ENCODE measurements around the gene EAF1. TPM values are rescaled to one million over a fixed set of nuclear protein-coding genes. Genes with fewer than 3 reads are reported as not detected.
"Not testable (repeated sequence)": the region's sequence is repeated elsewhere in the genome, so short reads cannot be mapped to it uniquely, and the experiment has no call there.

Gene EAF1
- total RNA-seq, 1 donor from 2014 or later, result 43.9 TPM

DNA sequence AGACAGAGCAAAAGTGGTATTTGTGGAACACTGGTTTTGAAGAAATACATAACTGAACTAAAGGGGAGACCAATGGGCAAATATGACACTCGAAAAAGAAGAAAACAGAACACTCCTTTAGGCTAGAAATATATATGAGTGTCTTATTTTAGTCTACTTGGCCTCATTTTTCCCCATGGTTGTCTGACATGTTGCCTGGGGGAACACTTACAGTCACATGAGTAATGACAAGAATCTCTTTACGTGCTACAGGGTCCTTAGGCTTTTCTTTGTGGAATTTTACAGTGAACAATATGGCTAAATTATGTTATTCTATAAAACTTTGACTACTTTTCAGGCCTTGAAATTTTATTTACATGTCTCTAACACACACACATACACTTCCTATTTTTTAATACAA, 17.6 kb upstream of the EAF1 start:
- Mint-ChIP-seq H3K27me3 (ENCODE audit: unreplicated experiment) (no peaks in the 10 kb centered on the region), H3K36me3 (ENCODE audit: unreplicated experiment) (no peaks in the 10 kb centered on the region), H3K4me3 (ENCODE audit: unreplicated experiment) (no peak overlapping the region), H3K4me1 (ENCODE audit: low read depth, unreplicated experiment) (no peaks in the 10 kb centered on the region), H3K27ac (ENCODE audit: unreplicated experiment) (no peak overlapping the region), H3K9me3 (ENCODE audit: unreplicated experiment) (no peaks in the 10 kb centered on the region)
- TF ChIP-seq, protein P1, sequence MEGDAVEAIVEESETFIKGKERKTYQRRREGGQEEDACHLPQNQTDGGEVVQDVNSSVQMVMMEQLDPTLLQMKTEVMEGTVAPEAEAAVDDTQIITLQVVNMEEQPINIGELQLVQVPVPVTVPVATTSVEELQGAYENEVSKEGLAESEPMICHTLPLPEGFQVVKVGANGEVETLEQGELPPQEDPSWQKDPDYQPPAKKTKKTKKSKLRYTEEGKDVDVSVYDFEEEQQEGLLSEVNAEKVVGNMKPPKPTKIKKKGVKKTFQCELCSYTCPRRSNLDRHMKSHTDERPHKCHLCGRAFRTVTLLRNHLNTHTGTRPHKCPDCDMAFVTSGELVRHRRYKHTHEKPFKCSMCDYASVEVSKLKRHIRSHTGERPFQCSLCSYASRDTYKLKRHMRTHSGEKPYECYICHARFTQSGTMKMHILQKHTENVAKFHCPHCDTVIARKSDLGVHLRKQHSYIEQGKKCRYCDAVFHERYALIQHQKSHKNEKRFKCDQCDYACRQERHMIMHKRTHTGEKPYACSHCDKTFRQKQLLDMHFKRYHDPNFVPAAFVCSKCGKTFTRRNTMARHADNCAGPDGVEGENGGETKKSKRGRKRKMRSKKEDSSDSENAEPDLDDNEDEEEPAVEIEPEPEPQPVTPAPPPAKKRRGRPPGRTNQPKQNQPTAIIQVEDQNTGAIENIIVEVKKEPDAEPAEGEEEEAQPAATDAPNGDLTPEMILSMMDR (IDR thresholded peaks at IDR 0.05; ENCODE audit: partially characterized antibody, unreplicated experiment), result no peak
- no peak for DNase-seq

DNA sequence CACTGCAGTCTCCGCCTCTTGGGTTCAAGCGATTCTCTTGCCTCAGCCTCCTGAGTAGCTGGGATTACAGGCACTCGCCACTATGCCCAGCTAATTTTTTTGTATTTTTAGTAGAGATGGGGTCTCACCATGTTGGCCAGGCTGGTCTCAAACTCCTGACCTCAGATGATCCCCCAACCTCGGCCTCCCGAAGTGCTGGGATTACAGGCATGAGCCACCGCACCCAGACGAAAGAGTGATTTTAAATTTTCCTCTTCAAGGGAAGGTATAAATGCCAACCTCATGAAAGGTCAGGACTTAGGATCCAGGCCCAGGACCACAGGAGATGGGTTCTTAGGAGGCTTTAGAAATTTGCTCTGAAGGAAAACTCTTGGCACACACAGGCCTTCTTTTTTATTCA, 16.4 kb upstream of the EAF1 start:
- H3K27me3 Mint-ChIP-seq (ENCODE audit: unreplicated experiment); H3K9me3 Mint-ChIP-seq (ENCODE audit: unreplicated experiment); H3K36me3 Mint-ChIP-seq (ENCODE audit: unreplicated experiment); H3K4me1 Mint-ChIP-seq (ENCODE audit: low read depth, unreplicated experiment); DNase-seq; H3K27ac Mint-ChIP-seq (ENCODE audit: unreplicated experiment); H3K4me3 Mint-ChIP-seq (ENCODE audit: unreplicated experiment): not testable (repeated sequence)

DNA sequence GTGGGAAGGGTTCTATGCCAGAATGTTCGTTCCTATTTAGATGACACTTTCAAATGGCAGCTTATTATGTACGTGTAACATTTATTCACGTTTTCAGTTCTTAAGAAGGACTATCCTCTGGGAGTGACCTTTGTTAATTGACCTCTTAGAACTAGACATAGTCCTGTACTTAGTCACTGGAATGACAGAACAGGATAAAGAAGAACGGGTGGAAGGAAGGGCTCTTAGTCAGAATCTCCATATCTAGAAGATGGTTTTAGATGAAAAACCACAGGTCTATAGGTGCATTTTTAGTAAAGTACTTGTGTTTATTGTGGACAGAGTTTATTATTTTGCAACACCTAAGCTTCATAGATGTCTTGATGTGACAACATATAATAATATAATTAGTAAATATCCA, 6.5 kb upstream of the EAF1 start:
- H3K27ac Mint-ChIP-seq (ENCODE audit: unreplicated experiment), result no peak overlapping the region

GRCh38 chr3:15426579-15427118, 749 bp upstream of the EAF1 start:
- H3K9me3 Mint-ChIP-seq (ENCODE audit: unreplicated experiment), result peaks cover 2% of the 10 kb centered on the region
- no peaks in the 10 kb centered on the region for H3K36me3 Mint-ChIP-seq (ENCODE audit: unreplicated experiment)
- DNase-seq, result no peak
- peak overlapping the region; percentile 79 for H3K27ac Mint-ChIP-seq (ENCODE audit: unreplicated experiment)
- TF ChIP-seq, protein P1 (IDR thresholded peaks at IDR 0.05; ENCODE audit: partially characterized antibody, unreplicated experiment), result no peak
- H3K4me1 Mint-ChIP-seq (ENCODE audit: low read depth, unreplicated experiment), result peaks cover 11% of the 10 kb centered on the region
- no peaks in the 10 kb centered on the region for H3K27me3 Mint-ChIP-seq (ENCODE audit: unreplicated experiment)
- H3K4me3 Mint-ChIP-seq (ENCODE audit: unreplicated experiment), result peak overlapping the region; percentile 99

More for the DNA sequence above, 6.5 kb upstream of the EAF1 start:
- H3K4me1 Mint-ChIP-seq (ENCODE audit: low read depth, unreplicated experiment), result no peaks in the 10 kb centered on the region
- TF ChIP-seq, protein P1 (IDR thresholded peaks at IDR 0.05; ENCODE audit: partially characterized antibody, unreplicated experiment), result no peak
- no peaks in the 10 kb centered on the region for H3K9me3 Mint-ChIP-seq (ENCODE audit: unreplicated experiment)
- no peak for DNase-seq
- H3K36me3 Mint-ChIP-seq (ENCODE audit: unreplicated experiment), result no peaks in the 10 kb centered on the region
- H3K4me3 Mint-ChIP-seq (ENCODE audit: unreplicated experiment), result no peak overlapping the region
- H3K27me3 Mint-ChIP-seq (ENCODE audit: unreplicated experiment), result no peaks in the 10 kb centered on the region

GRCh38 chr3:15427981-15428380, 583 bp downstream of the EAF1 start:
- TF ChIP-seq, protein P1 (IDR thresholded peaks at IDR 0.05; ENCODE audit: partially characterized antibody, unreplicated experiment), result no peak
- H3K27ac Mint-ChIP-seq (ENCODE audit: unreplicated experiment), result peak overlapping the region; percentile 79
- H3K9me3 Mint-ChIP-seq (ENCODE audit: unreplicated experiment), result peaks cover 2% of the 10 kb centered on the region
- H3K4me3 Mint-ChIP-seq (ENCODE audit: unreplicated experiment), result peak overlapping the region; percentile 99
- no peak for DNase-seq
- H3K36me3 Mint-ChIP-seq (ENCODE audit: unreplicated experiment), result no peaks in the 10 kb centered on the region
- H3K4me1 Mint-ChIP-seq (ENCODE audit: low read depth, unreplicated experiment), result peaks cover 11% of the 10 kb centered on the region
- H3K27me3 Mint-ChIP-seq (ENCODE audit: unreplicated experiment), result no peaks in the 10 kb centered on the region

Data from glutamatergic neuron (in vitro differentiated cells).